Endothelial cell of umbilical vein (primary cell): ENCODE measurements around the gene DNAJC6. TPM values are rescaled to one million over a fixed set of nuclear protein-coding genes. Genes with fewer than 3 reads are reported as not detected.

ENCODE experiments used
- BruUV-seq: library from RNA; stranded (reverse); fragments of 400-500 nt; replicated peaks from 2 replicates; lab custom pipeline; 2021; lab: Mats Ljungman, UMichigan
- CTCF ChIA-PET: fragments of 300-600, 350-600 bp; sonication (Branson Sonifier 250); formaldehyde crosslinking; loops from one replicate; lab custom pipeline; 2021; ENCODE audit warnings: antibody characterized with exemption, inconsistent platforms; lab: Charles Lee
- POLR2A ChIA-PET: fragments of 300-600, 350-600 bp; sonication (Branson Sonifier 250); formaldehyde crosslinking; loops from one replicate; lab custom pipeline; 2021; ENCODE audit warnings: antibody characterized with exemption, inconsistent platforms; lab: Charles Lee
- DNase-seq: peaks from one replicate; pipeline ENCODE4 v3.0.0-alpha.2; 2011; ENCODE audit warnings: low read depth, low spot score
- FAIRE-seq: peaks from 2 replicates; lab custom pipeline; 2011; peaks lifted over from hg19 to GRCh38; lab: Jason Lieb, UNC
- H2AFZ ChIP-seq: 2 replicates; pipeline ENCODE4 v1.6.0; 2012; ENCODE audit warnings: low read depth, low read length, control low read depth, inconsistent platforms
- H3K27ac ChIP-seq: 2 replicates; pipeline ENCODE4 v1.5.1; 2011; ENCODE audit warnings: low read depth, mild to moderate bottlenecking, control low read depth, low read length, moderate library complexity; ENCODE audit not compliant: insufficient read depth
- H3K27me3 ChIP-seq, 2 experiments: 2 replicates each; pipeline versions ENCODE4 v1.6.0 to v1.6.1; 2011; ENCODE audit warnings: low read length in 2 of 2, mixed read lengths in 1 of 2; ENCODE audit not compliant: control insufficient read depth in 2 of 2, insufficient read depth in 2 of 2
- H3K36me3 ChIP-seq, 2 experiments: 2 replicates in 1 of 2; 3 replicates in 1 of 2; pipeline ENCODE4 v1.5.1; 2011; ENCODE audit warnings: low read length in 2 of 2, mild to moderate bottlenecking in 1 of 2, moderate library complexity in 1 of 2; ENCODE audit not compliant: control insufficient read depth in 2 of 2, insufficient read depth in 2 of 2; ENCODE audit errors: extremely low read depth in 1 of 2
- H3K4me1 ChIP-seq: 3 replicates; pipeline ENCODE4 v1.5.1; 2011; ENCODE audit warnings: mild to moderate bottlenecking, low read length; ENCODE audit not compliant: control insufficient read depth, insufficient read depth; ENCODE audit errors: extremely low read depth
- H3K4me2 ChIP-seq: 2 replicates; pipeline ENCODE4 v1.6.1; 2011; ENCODE audit warnings: low read length, control low read depth, mixed read lengths; ENCODE audit not compliant: insufficient read depth
- H3K4me3 ChIP-seq, 3 experiments: fragments of 200-600 bp in 1 of 3; sonication (generic), shearing (Covaris generic) in 1 of 3; replicated peaks in 1 of 3; 2 replicates each; pipeline ENCODE4 v1.5.1; 2011 to 2016; ENCODE audit warnings: control low read depth in 3 of 3, low read length in 3 of 3, mild to moderate bottlenecking in 2 of 3, inconsistent platforms in 1 of 3, low read depth in 1 of 3, moderate library complexity in 1 of 3; ENCODE audit not compliant: insufficient read depth in 1 of 3
- H3K79me2 ChIP-seq: 2 replicates; pipeline ENCODE4 v1.6.0; 2012; ENCODE audit warnings: low read length, inconsistent platforms; ENCODE audit not compliant: control insufficient read depth, insufficient read depth
- H3K9ac ChIP-seq: replicated peaks from 2 replicates; pipeline ENCODE3; 2011; ENCODE audit warnings: low read length, control low read depth; ENCODE audit not compliant: insufficient read depth; ENCODE audit errors: extremely low read depth
- H3K9me1 ChIP-seq: replicated peaks from 3 replicates; pipeline ENCODE4 v1.6.0; 2011; ENCODE audit warnings: mild to moderate bottlenecking, low read length; ENCODE audit not compliant: control insufficient read depth, insufficient read depth; ENCODE audit errors: extremely low read depth
- H3K9me3 ChIP-seq: replicated peaks from 2 replicates; pipeline ENCODE4 v1.5.1; 2012; ENCODE audit warnings: low read length, inconsistent platforms; ENCODE audit not compliant: control insufficient read depth, insufficient read depth
- H4K20me1 ChIP-seq: replicated peaks from 2 replicates; pipeline ENCODE3; 2011; ENCODE audit warnings: mild to moderate bottlenecking, low read length; ENCODE audit not compliant: control insufficient read depth, insufficient read depth; ENCODE audit errors: extremely low read depth
- EZH2 ChIP-seq: IDR thresholded peaks from 2 replicates; pipeline ENCODE4 v1.6.1; 2012; ENCODE audit warnings: borderline replicate concordance, low read depth, mild to moderate bottlenecking, moderate library complexity, low read length, inconsistent platforms; ENCODE audit not compliant: severe bottlenecking
- FOS ChIP-seq: IDR thresholded peaks from 2 replicates; pipeline ENCODE4 v1.6.1; 2011; ENCODE audit warnings: mild to moderate bottlenecking, low read length, moderate library complexity, borderline replicate concordance; ENCODE audit not compliant: insufficient read depth
- GATA2 ChIP-seq: IDR thresholded peaks from 2 replicates; pipeline ENCODE4 v1.7.0; 2011; ENCODE audit warnings: low read depth, mild to moderate bottlenecking, moderate library complexity, mixed read lengths, low read length; ENCODE audit not compliant: insufficient read length, insufficient read depth
- JUN ChIP-seq: IDR thresholded peaks from 2 replicates; pipeline ENCODE4 v1.6.1; 2011; ENCODE audit warnings: borderline replicate concordance, low read depth; ENCODE audit not compliant: insufficient read length, insufficient read depth
- MYC ChIP-seq: IDR thresholded peaks from one replicate; pipeline ENCODE4 v1.6.1; 2011; ENCODE audit warnings: mild to moderate bottlenecking, low read depth, low read length
- POLR2A ChIP-seq: IDR thresholded peaks from 2 replicates; pipeline ENCODE4 v1.6.1; 2012; ENCODE audit warnings: low read depth, mild to moderate bottlenecking, control low read depth, low read length
- POLR2AphosphoS5 ChIP-seq: IDR thresholded peaks from 2 replicates; pipeline ENCODE4 v1.6.1; 2012; ENCODE audit warnings: low read depth, mild to moderate bottlenecking, control low read depth, low read length, moderate library complexity; ENCODE audit not compliant: insufficient read depth
- dilution Hi-C: fragments of 300-500 bp; cut with MboI; formaldehyde crosslinking; loops from one replicate; pipeline ENCODE4 v1.15.0; 2019; ENCODE audit warnings: low sequenced_read_pairs; ENCODE audit not compliant: extremely low pct_ligation_motif_present
- intact Hi-C: fragments of 100-400 bp; cut with micrococcal nuclease; formaldehyde crosslinking; loops from one replicate; pipeline ENCODE4 v1.10.0; 2022
- polyA plus RNA-seq, 4 experiments: library from polyadenylated mRNA; depleted of rRNA in 3 of 4; stranded (reverse) in 3 of 4; unstranded in 1 of 4; fragments of >200 nt; gene quantifications; 2 replicates each; pipeline versions ENCODE4 v1.2.1 to v1.2.3, GENCODE V29; 2011 to 2012; ENCODE audit warnings: missing spikeins in 1 of 4
- total RNA-seq: library from RNA; stranded (reverse); gene quantifications from 2 replicates; pipeline ENCODE4 v1.2.3, GENCODE V29; 2021
- TF ChIP-seq, protein P1 (sequence below), 2 donors: IDR thresholded peaks; 1 replicate in 1 of 2; 2 replicates in 1 of 2; pipeline ENCODE4 v1.5.1; 2011; ENCODE audit warnings: low read length in 2 of 2, mild to moderate bottlenecking in 2 of 2, moderate library complexity in 2 of 2, control low read depth in 1 of 2, inconsistent platforms in 1 of 2, low read depth in 1 of 2; ENCODE audit not compliant: insufficient read depth in 1 of 2; ENCODE audit errors: extremely low read depth in 1 of 2
- TF ChIP-seq, protein P2 (sequence below): IDR thresholded peaks from 2 replicates; pipeline ENCODE4 v1.6.1; 2011; ENCODE audit not compliant: insufficient read depth, insufficient read length

Gene DNAJC6
- total and polyA plus RNA-seq, 2 donors (not counting 3 experiments of a cell fraction or from before 2014, with no cell fraction given), result 2.3 to 4.9 TPM

DNA sequence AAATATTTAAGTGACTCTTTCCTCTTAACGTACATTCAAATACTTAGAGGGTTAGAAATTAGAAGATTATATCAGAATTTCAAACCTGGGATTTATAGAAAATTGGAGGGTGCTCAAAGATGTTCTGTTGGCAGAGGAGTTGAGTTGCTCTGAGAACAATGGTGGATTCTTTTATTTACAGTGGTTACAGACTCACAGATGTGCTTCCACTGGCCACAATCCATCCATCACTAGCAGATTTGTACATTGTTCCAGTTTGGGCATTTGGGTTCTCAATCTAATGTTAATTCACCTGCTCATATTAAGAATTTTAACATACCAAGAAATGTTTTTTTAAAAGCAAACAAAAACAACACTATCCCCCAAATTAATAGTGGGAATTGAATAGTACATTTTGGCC is 23.5 kb downstream of the DNAJC6 start:
- TF ChIP-seq POLR2AphosphoS5, result no peak
- TF ChIP-seq GATA2, result no peak
- POLR2A ChIA-PET, result no interaction called here
- no peaks in the 10 kb centered on the region for H3K27me3 ChIP-seq
- no peak overlapping the region for H2AFZ ChIP-seq
- dilution Hi-C loops (no loop called here), intact Hi-C loops (no loop called here)
- no peaks in the 10 kb centered on the region for H3K9me1 ChIP-seq
- H4K20me1 ChIP-seq, result no peaks in the 10 kb centered on the region
- H3K9ac ChIP-seq, result no peak overlapping the region
- H3K36me3 ChIP-seq, result no peaks in the 10 kb centered on the region
- no TSS peak for BruUV-seq
- no peaks in the 10 kb centered on the region for H3K79me2 ChIP-seq
- no peak for FAIRE-seq
- CTCF ChIA-PET, result no interaction called here
- H3K9me3 ChIP-seq, result no peaks in the 10 kb centered on the region
- DNase-seq, result no peak
- H3K4me3 ChIP-seq, result no peak overlapping the region
- H3K4me2 ChIP-seq, result no peak overlapping the region
- H3K27ac ChIP-seq, result no peak overlapping the region
- no peaks in the 10 kb centered on the region for H3K4me1 ChIP-seq

DNA sequence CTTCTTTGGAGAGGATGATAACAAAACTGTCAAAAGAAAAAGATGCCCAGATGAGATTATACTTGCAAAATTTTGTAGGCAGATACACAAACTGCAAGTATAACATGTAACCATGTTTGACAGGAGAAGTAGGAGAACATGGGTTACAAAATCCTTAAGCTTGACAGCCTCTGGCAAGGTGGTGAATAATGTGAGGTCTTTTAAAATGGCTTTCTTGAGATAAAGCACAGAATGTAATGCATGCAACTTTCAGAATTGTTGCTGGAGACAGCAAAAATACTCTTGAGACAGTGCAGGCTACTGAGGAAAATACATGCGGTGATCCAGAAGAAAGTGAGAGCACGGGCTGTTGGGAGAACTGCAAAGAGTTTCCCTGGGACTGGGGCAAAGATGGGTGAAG is 24.7 kb downstream of the DNAJC6 start:
- no peak overlapping the region for H3K4me2 ChIP-seq
- CTCF ChIA-PET, result no interaction called here
- no peak for DNase-seq
- no peaks in the 10 kb centered on the region for H3K79me2 ChIP-seq
- H3K27me3 ChIP-seq, result no peaks in the 10 kb centered on the region
- intact Hi-C loops, result no loop called here
- H2AFZ ChIP-seq, result no peak overlapping the region
- no peak overlapping the region for H3K4me3 ChIP-seq
- no peak for FAIRE-seq
- H3K4me1 ChIP-seq, result no peaks in the 10 kb centered on the region
- dilution Hi-C loops, result no loop called here
- H3K9me3 ChIP-seq, result no peaks in the 10 kb centered on the region
- POLR2A ChIA-PET, result no interaction called here
- no peaks in the 10 kb centered on the region for H4K20me1 ChIP-seq
- no peaks in the 10 kb centered on the region for H3K36me3 ChIP-seq
- BruUV-seq, result no TSS peak
- H3K9ac ChIP-seq, result no peak overlapping the region
- no peaks in the 10 kb centered on the region for H3K9me1 ChIP-seq
- no peak for TF ChIP-seq EZH2
- TF ChIP-seq, protein P1, sequence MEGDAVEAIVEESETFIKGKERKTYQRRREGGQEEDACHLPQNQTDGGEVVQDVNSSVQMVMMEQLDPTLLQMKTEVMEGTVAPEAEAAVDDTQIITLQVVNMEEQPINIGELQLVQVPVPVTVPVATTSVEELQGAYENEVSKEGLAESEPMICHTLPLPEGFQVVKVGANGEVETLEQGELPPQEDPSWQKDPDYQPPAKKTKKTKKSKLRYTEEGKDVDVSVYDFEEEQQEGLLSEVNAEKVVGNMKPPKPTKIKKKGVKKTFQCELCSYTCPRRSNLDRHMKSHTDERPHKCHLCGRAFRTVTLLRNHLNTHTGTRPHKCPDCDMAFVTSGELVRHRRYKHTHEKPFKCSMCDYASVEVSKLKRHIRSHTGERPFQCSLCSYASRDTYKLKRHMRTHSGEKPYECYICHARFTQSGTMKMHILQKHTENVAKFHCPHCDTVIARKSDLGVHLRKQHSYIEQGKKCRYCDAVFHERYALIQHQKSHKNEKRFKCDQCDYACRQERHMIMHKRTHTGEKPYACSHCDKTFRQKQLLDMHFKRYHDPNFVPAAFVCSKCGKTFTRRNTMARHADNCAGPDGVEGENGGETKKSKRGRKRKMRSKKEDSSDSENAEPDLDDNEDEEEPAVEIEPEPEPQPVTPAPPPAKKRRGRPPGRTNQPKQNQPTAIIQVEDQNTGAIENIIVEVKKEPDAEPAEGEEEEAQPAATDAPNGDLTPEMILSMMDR (IDR thresholded peaks at IDR 0.05; ENCODE audit: extremely low read depth in 1 of 2, insufficient read depth in 1 of 2, low read depth in 1 of 2, low read length in 2 of 2), result no peak
- TF ChIP-seq POLR2A, result no peak
- TF ChIP-seq GATA2, result no peak
- TF ChIP-seq JUN, result no peak
- TF ChIP-seq FOS, result no peak
- TF ChIP-seq, protein P2, sequence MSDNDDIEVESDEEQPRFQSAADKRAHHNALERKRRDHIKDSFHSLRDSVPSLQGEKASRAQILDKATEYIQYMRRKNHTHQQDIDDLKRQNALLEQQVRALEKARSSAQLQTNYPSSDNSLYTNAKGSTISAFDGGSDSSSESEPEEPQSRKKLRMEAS, result no peak
- TF ChIP-seq MYC, result no peak
- TF ChIP-seq POLR2AphosphoS5, result no peak
- no peak overlapping the region for H3K27ac ChIP-seq
